ENCODE data around the gene CACNB3. TPM values are rescaled to one million over a fixed set of nuclear protein-coding genes. Genes with fewer than 3 reads are reported as not detected.
A peak's percentile ranks its signal among the peaks of the same experiment; 100 is the strongest.

Gene CACNB3
- 16.3 TPM for polyA plus RNA-seq (2013, experiment 1 of 2)
- 19.0 TPM for polyA plus RNA-seq (2013, experiment 2 of 2)

DNA sequence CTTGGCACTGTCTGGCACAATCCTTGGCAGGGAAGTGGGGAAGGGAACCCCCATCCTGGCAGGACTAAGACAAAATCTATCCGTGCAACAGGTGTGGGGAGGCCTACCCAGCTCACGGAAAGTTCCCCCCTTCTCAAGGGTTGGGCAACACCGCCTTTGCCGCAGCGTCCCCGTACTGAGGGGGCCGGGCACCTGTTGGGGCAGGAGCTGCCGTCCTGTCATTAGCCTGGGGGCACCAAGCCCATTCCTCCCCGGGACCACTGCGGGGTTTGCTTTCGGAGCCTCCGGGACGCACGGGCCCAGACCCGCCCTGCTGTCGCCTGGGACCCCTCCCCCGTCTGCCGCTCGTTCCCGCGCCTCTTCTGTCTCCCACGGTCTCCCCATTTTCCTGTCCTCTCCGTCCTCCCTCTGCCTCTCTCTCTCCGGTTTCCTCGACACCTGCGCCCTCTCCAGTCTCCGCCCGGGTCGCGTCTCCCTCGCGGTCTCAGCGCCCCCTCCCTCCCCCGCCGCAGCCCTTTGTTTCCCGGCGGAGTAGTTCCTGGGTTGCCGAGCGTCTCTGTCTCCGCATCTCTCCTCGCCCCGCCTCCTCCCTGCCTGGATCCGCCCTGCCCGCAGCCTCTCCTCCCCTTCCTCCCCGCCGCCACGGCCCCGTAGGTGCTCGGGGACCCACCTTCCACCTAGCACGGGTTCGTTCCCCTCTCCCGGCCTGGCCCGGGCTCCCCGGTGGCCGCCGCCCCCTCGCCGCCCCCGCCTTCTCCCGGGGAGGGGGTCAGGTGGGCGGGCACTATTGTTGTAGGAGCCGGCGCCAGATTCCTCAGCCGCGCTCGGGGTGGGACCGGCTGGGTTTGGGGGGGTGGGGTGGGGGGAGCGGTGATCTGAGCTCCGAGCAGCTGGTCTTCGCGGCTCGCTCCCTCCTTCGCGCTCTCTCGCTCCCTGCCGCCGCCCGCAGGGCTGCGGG lies at the start of gene CACNB3:
Gene CACNB3, plus strand, starts transcription at position 624 of the 958 bp plus-strand sequence. CDS start 434 bp downstream, outside the sequence.
- Histone ChIP-seq H3K4me1 (ENCODE audit: insufficient read depth, low read length) (peaks cover 23% of the 10 kb centered on the region), H3K27ac (ENCODE audit: low read depth, low read length) (peak within 1 kb of the TSS; percentile 17; the same call in 1 of the 2 replicates), H3K27me3 (ENCODE audit: insufficient read depth, low read length) (peaks cover 40% of the 10 kb centered on the region), H3K4me3 (ENCODE audit: low read length) (peak within 1 kb of the TSS; percentile 73), H3K36me3 (ENCODE audit: insufficient read depth, low read length) (no peaks in the 10 kb centered on the region), H3K9ac (ENCODE audit: low read depth, low read length) (peak within 1 kb of the TSS; percentile 51), H3K9me3 (ENCODE audit: insufficient read depth, low read depth, low read length) (no peaks in the 10 kb centered on the region)
- under 1% methylated on average over 78 of the region's 79 CpGs for WGBS

DNA sequence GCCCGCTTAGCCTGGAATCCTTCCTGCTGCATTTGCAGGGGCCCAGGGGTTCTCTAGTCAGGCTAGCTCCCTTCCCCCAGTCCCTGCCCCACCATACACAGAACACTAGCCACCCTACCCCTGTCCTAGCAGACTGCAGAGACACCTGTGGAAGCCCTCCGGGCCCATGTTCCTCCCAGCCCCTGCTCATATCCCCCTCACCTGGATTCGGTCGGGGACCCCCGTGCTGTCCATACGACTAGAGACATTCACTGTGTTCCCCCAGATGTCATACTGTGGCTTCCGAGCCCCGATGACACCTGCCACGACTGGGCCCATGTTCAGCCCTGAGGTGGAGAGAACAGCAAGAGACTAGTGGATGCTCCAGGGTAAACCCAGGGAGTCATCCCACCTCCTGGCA lies 49.6 kb upstream of the CACNB3 start:
- Histone ChIP-seq H3K9ac (ENCODE audit: low read depth, low read length) (no peak overlapping the region), H3K27ac (ENCODE audit: low read depth, low read length) (peak overlapping the region; percentile 69; the same call in 1 of the 2 replicates), H3K27me3 (ENCODE audit: insufficient read depth, low read length) (no peaks in the 10 kb centered on the region), H3K9me3 (ENCODE audit: insufficient read depth, low read depth, low read length) (no peaks in the 10 kb centered on the region), H3K4me3 (ENCODE audit: low read length) (no peak overlapping the region), H3K4me1 (ENCODE audit: insufficient read depth, low read length) (peaks cover 11% of the 10 kb centered on the region; the same call in 1 of the 2 replicates), H3K36me3 (ENCODE audit: insufficient read depth, low read length) (peaks cover 34% of the 10 kb centered on the region)
- WGBS = 89% methylated on average over 9 of the region's 9 CpGs

DNA sequence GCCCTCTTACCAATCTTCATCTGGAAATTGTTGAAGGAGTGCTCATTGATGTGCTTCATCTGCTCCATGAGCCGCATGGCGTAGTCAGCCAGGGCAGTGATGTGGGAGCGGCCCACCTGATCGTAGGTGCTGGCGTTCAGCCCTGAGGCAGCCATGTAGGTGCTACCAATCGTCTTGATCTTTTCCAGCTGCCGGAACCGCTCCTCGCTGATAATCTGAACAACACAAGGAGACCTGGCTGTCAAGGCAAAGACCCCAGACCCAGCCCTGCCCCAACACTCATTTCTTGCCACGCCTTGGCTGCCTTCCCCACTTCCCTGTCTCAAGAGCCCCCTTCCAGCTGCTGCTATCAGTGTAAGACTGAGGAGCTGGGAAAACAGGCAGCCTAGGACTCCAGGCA lies 47.5 kb upstream of the CACNB3 start:
- Histone ChIP-seq H3K9ac (ENCODE audit: low read depth, low read length) (no peak overlapping the region), H3K27ac (ENCODE audit: low read depth, low read length) (no peak overlapping the region), H3K36me3 (ENCODE audit: insufficient read depth, low read length) (peaks cover 48% of the 10 kb centered on the region), H3K27me3 (ENCODE audit: insufficient read depth, low read length) (no peaks in the 10 kb centered on the region), H3K9me3 (ENCODE audit: insufficient read depth, low read depth, low read length) (no peaks in the 10 kb centered on the region), H3K4me1 (ENCODE audit: insufficient read depth, low read length) (peaks cover 11% of the 10 kb centered on the region; the same call in 1 of the 2 replicates), H3K4me3 (ENCODE audit: low read length) (no peak overlapping the region)
- WGBS = 96% methylated on average over 10 of the region's 10 CpGs

DNA sequence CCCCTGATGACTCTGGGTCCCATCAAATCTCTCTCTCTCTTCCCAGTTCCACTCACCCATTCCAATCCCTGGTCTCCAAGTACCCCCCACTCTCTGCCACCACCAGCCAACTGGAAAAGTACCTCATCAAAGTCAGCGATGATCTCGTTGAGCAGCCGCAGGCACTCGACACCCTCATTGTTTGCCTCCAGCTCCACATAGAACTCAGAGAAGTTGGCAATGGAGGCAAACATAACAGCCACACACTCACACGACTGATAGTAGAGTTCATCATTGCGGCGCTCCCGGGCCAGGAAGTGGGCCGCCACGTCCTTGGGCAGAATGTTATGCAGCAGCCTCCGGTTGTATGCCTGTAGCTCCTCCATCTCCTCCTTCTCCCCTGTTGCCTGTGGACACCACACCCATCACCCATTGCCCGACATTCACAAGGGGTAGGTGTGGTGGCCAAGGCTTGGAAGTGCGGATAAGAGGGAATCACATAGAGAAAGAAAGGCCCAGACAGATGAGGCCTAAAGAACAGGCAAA lies 46.6 kb upstream of the CACNB3 start:
- H3K27me3 ChIP-seq (ENCODE audit: insufficient read depth, low read length) = no peaks in the 10 kb centered on the region
- no peaks in the 10 kb centered on the region for H3K9me3 ChIP-seq (ENCODE audit: insufficient read depth, low read depth, low read length)
- no peak overlapping the region for H3K4me3 ChIP-seq (ENCODE audit: low read length)
- no peak overlapping the region for H3K27ac ChIP-seq (ENCODE audit: low read depth, low read length)
- H3K36me3 ChIP-seq (ENCODE audit: insufficient read depth, low read length) = peaks cover 48% of the 10 kb centered on the region
- WGBS = 96% methylated on average over 13 of the region's 13 CpGs
- peaks cover 11% of the 10 kb centered on the region; the same call in 1 of the 2 replicates for H3K4me1 ChIP-seq (ENCODE audit: insufficient read depth, low read length)
- no peak overlapping the region for H3K9ac ChIP-seq (ENCODE audit: low read depth, low read length)

DNA sequence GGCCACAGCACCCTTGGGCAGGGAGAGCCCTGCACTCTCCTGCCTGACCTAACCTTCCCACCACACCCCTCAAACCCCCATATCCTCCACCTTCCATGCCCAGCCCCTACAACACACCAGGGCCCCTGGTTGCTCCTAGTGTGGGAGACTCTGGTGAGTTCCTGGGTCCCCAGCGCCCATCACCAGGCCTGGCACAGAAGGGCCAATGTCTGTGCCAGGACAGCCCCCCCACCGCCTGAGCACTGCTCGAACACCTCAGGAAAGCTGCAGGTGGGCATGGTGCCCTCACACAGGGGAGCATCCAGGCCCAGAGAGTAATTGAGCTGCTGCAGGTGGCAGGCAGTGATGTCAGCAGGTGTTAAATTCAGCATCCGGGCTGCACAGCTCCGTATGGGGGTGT lies 44.6 kb upstream of the CACNB3 start:
- Histone ChIP-seq H3K4me3 (ENCODE audit: low read length) (no peak overlapping the region), H3K27ac (ENCODE audit: low read depth, low read length) (no peak overlapping the region), H3K36me3 (ENCODE audit: insufficient read depth, low read length) (peaks cover 48% of the 10 kb centered on the region), H3K9ac (ENCODE audit: low read depth, low read length) (no peak overlapping the region), H3K9me3 (ENCODE audit: insufficient read depth, low read depth, low read length) (no peaks in the 10 kb centered on the region), H3K4me1 (ENCODE audit: insufficient read depth, low read length) (peaks cover 5% of the 10 kb centered on the region; the same call in 1 of the 2 replicates), H3K27me3 (ENCODE audit: insufficient read depth, low read length) (no peaks in the 10 kb centered on the region)
- WGBS = 94% methylated on average over 5 of the region's 5 CpGs

DNA sequence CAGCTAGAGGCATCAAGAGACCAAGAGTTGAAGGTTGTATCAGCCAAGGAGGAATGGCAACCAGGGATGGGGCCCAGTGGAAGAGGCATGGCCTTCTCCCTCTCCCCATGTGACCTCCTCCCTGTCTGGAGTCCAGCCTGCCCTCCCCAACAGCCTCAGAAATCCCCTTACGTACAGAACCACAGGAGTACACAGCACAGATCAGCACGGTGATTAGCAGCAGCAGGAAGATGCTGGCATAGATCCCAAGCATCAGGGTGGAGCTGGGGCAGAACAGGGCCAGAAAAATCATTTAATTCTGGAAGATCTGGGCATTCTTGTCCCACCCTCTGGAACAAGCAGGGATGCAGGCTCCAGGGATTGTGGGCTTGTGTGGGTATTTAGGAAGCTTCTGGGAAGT lies 43.8 kb upstream of the CACNB3 start:
- WGBS = 90% methylated on average over 2 of the region's 2 CpGs
- Histone ChIP-seq H3K27ac (ENCODE audit: low read depth, low read length) (no peak overlapping the region), H3K27me3 (ENCODE audit: insufficient read depth, low read length) (no peaks in the 10 kb centered on the region), H3K4me3 (ENCODE audit: low read length) (no peak overlapping the region), H3K9ac (ENCODE audit: low read depth, low read length) (no peak overlapping the region), H3K36me3 (ENCODE audit: insufficient read depth, low read length) (peaks cover 48% of the 10 kb centered on the region), H3K4me1 (ENCODE audit: insufficient read depth, low read length) (peaks cover 4% of the 10 kb centered on the region; the same call in 1 of the 2 replicates), H3K9me3 (ENCODE audit: insufficient read depth, low read depth, low read length) (no peaks in the 10 kb centered on the region)

DNA sequence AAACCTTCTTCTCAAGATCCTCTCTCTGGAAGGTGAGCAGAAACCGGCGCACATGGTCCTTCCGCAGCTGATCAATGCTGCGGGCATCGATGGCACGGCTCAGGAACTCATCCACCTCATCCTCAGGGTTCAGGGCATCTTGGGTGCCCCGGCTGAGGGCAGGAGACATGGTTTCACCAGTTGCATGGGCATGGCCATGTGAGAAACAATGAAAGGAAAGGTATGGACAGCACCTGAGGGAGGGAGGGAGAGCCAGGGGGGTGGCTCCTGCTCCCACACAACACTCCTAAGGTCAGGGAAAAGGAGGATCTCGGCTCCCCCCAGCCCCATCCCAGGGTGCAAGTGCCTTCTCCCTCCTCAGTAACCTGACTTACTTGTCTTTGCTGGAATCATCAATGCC lies 43.0 kb upstream of the CACNB3 start:
- H3K27me3 ChIP-seq (ENCODE audit: insufficient read depth, low read length) = no peaks in the 10 kb centered on the region
- WGBS = 96% methylated on average over 7 of the region's 8 CpGs
- H3K27ac ChIP-seq (ENCODE audit: low read depth, low read length) = no peak overlapping the region
- H3K9ac ChIP-seq (ENCODE audit: low read depth, low read length) = no peak overlapping the region
- H3K9me3 ChIP-seq (ENCODE audit: insufficient read depth, low read depth, low read length) = no peaks in the 10 kb centered on the region
- peaks cover 4% of the 10 kb centered on the region; the same call in 1 of the 2 replicates for H3K4me1 ChIP-seq (ENCODE audit: insufficient read depth, low read length)
- peaks cover 45% of the 10 kb centered on the region for H3K36me3 ChIP-seq (ENCODE audit: insufficient read depth, low read length)
- H3K4me3 ChIP-seq (ENCODE audit: low read length) = no peak overlapping the region

DNA sequence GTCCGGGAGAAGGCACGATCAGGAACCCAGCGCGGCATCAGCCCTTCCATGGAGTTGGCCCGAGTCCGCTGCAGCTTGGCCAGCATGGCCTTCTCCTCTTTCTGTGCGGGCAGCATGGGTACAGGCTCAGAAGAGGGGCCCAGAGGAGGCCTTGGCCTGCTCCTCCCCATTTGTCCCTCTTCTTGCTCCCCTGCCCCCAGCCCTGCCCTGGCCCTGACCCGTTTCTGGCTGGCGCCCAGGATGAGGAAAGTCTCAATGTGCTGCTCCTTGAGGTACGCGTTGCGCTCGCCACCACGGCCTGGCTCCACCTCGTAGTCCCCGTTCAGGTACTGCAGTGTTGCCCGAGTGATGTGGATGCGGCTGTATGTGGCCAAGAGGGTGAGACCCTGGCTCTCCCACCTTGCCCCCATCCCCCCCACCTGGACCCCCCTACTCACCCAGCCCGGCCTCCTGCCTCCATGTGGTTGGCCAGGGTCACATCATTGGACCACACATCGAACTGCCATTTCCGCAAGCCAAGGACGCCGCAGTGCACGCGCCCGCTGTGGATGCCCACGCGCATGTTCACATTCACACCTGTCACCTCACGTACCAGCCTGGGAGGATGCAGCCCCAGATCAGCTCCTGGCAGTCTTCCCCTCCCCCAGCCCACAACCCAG lies 42.2 kb upstream of the CACNB3 start:
- H3K27ac ChIP-seq (ENCODE audit: low read depth, low read length) = no peak overlapping the region
- H3K9me3 ChIP-seq (ENCODE audit: insufficient read depth, low read depth, low read length) = no peaks in the 10 kb centered on the region
- H3K27me3 ChIP-seq (ENCODE audit: insufficient read depth, low read length) = no peaks in the 10 kb centered on the region
- no peak overlapping the region for H3K9ac ChIP-seq (ENCODE audit: low read depth, low read length)
- peaks cover 4% of the 10 kb centered on the region; the same call in 1 of the 2 replicates for H3K4me1 ChIP-seq (ENCODE audit: insufficient read depth, low read length)
- WGBS = 95% methylated on average over 29 of the region's 29 CpGs
- H3K4me3 ChIP-seq (ENCODE audit: low read length) = no peak overlapping the region
- peaks cover 37% of the 10 kb centered on the region for H3K36me3 ChIP-seq (ENCODE audit: insufficient read depth, low read length)

DNA sequence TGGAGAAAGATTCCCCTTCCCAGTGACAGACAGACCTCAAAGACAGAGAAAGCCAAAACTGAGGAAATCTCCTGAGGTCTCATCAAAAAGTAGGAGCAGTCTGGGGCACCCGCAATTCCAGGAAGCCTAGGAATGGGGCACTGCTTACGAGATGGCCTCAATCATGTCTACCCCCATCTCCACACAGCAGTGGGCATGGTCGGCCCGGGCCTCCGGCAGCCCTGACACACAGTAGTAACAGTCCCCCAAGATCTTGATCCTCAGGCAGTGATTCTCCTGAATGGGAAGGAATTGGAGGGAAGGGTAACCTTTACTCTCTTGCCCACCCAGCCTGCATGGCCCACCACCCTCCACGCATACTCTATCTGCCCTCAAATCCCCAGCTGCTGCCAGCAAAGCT lies 41.3 kb upstream of the CACNB3 start:
- 87% methylated on average over 6 of the region's 6 CpGs for WGBS

DNA sequence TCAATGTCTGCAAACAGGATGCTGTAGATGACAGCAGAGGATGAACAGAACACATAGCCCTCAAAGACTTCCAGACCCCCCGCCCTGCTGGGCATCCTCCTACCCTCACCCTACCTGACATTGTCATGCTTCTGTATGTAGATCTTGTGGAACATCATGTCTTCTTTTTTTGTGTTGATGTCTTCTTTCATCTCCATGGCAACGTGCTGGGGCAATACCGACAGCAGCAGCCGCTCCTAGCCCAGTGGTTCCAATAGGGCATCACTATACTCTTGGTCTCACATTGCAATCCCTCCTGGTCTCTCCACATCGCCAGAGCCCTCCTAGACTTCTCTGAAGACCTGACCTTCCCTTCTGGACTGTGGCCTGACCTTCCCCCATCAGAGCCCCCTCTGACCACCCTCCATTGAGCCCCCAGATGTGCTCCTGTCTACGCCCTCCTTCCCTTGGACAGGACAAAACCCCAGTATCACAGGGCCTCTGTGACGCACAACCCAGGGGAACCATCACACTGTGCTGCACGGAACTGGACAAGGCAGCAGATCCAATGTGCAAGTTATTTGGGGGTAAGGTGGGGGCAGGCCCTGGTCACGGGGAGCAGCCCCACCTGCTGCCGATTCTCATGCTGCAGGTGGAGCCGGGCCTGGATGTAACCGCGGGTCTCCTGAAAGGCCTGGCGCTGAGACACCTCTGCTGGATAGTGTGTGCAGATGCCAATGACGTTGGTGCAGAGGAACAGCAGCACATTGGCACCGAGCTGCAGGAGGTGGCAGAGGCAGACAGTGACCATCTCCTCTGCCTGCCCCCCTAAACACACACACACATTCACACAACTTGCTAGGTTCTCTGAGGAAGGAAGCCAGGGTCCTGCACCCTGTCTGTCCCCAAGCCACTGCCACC lies 40.5 kb upstream of the CACNB3 start:
- Histone ChIP-seq H3K4me1 (ENCODE audit: insufficient read depth, low read length) (peaks cover 4% of the 10 kb centered on the region; the same call in 1 of the 2 replicates), H3K27me3 (ENCODE audit: insufficient read depth, low read length) (no peaks in the 10 kb centered on the region), H3K9me3 (ENCODE audit: insufficient read depth, low read depth, low read length) (no peaks in the 10 kb centered on the region), H3K36me3 (ENCODE audit: insufficient read depth, low read length) (peaks cover 23% of the 10 kb centered on the region), H3K4me3 (ENCODE audit: low read length) (no peak overlapping the region), H3K9ac (ENCODE audit: low read depth, low read length) (no peak overlapping the region; the same call in 1 of the 2 replicates), H3K27ac (ENCODE audit: low read depth, low read length) (peak overlapping the region; percentile 2; the same call in 1 of the 2 replicates)
- WGBS = 79% methylated on average over 16 of the region's 16 CpGs

More for the DNA sequence above, 41.3 kb upstream of the CACNB3 start:
- Histone ChIP-seq H3K36me3 (ENCODE audit: insufficient read depth, low read length) (peaks cover 31% of the 10 kb centered on the region), H3K9ac (ENCODE audit: low read depth, low read length) (no peak overlapping the region), H3K4me3 (ENCODE audit: low read length) (no peak overlapping the region), H3K27ac (ENCODE audit: low read depth, low read length) (no peak overlapping the region), H3K27me3 (ENCODE audit: insufficient read depth, low read length) (no peaks in the 10 kb centered on the region), H3K9me3 (ENCODE audit: insufficient read depth, low read depth, low read length) (no peaks in the 10 kb centered on the region), H3K4me1 (ENCODE audit: insufficient read depth, low read length) (peaks cover 4% of the 10 kb centered on the region; the same call in 1 of the 2 replicates)
